GM21526 (cell line): ENCODE measurements around the gene ALPK3.

ENCODE experiments used
- ATAC-seq: cut with Tn5 transposase; IDR thresholded peaks from one replicate; pipeline ENCODE4 v1.9.1; 2021; ENCODE audit warnings: moderate library complexity; ENCODE audit not compliant: unreplicated experiment, low FRiP score

ALPK3 gene

GRCh38 chr15:84798436-84798946 is 18.7 kb upstream of the ALPK3 start:
- no peak for ATAC-seq

- ATAC-seq: no peak
These were observed 17.5 kb upstream of the ALPK3 start for GRCh38 chr15:84799511-84800187.

- ATAC-seq: no peak
These were observed 16.8 kb upstream of the ALPK3 start for GRCh38 chr15:84800365-84800806.

- ATAC-seq: no peak
These were observed 12.9 kb upstream of the ALPK3 start for GRCh38 chr15:84804005-84804900.

- ATAC-seq: no peak
These were observed 11.9 kb upstream of the ALPK3 start for GRCh38 chr15:84805221-84805620.

- ATAC-seq: no peak
These were observed 9.9 kb upstream of the ALPK3 start for GRCh38 chr15:84807228-84807627.

- no peak for ATAC-seq
These were observed 6.9 kb upstream of the ALPK3 start for GRCh38 chr15:84810073-84810840.

- ATAC-seq: no peak
These were observed 6.0 kb upstream of the ALPK3 start for GRCh38 chr15:84811151-84811550.

- no peak for ATAC-seq
These were observed 5.3 kb upstream of the ALPK3 start for GRCh38 chr15:84811828-84812227.

- ATAC-seq: no peak
These were observed 4.3 kb upstream of the ALPK3 start for GRCh38 chr15:84812842-84813241.

- no peak for ATAC-seq
These were observed 3.7 kb upstream of the ALPK3 start for GRCh38 chr15:84813435-84813834.

- ATAC-seq: no peak
These were observed 3.2 kb upstream of the ALPK3 start for GRCh38 chr15:84813931-84814330.

- no peak for ATAC-seq
These were observed 2.2 kb upstream of the ALPK3 start for GRCh38 chr15:84814916-84815315.

GRCh38 chr15:84817466-84818081 is 418 bp downstream of the ALPK3 start:
- ATAC-seq: no peak

- ATAC-seq: no peak
These were observed 1.3 kb downstream of the ALPK3 start for GRCh38 chr15:84818261-84819131.

- no peak for ATAC-seq
These were observed 2.2 kb downstream of the ALPK3 start for GRCh38 chr15:84819291-84819768.

GRCh38 chr15:84819791-84820190 is 2.6 kb downstream of the ALPK3 start:
- no peak for ATAC-seq

GRCh38 chr15:84821501-84822021 is 4.4 kb downstream of the ALPK3 start:
- ATAC-seq: no peak

GRCh38 chr15:84822653-84823281 is 5.6 kb downstream of the ALPK3 start:
- ATAC-seq: no peak
